Activated CD8-positive, alpha-beta memory T cell treated with anti-CD3 and anti-CD28 coated beads, Interleukin-2, amount 50 U/mL, for 4 hours (primary cell): ENCODE results near the gene PDE4D.

Experiments used
- DNase-seq: peaks from one replicate; pipeline ENCODE4 v3.0.0-alpha.2; 2020

Gene PDE4D

GRCh38 chr5:59648949-59649921 lies 244.3 kb downstream of the PDE4D start:
- no peak for DNase-seq

DNA sequence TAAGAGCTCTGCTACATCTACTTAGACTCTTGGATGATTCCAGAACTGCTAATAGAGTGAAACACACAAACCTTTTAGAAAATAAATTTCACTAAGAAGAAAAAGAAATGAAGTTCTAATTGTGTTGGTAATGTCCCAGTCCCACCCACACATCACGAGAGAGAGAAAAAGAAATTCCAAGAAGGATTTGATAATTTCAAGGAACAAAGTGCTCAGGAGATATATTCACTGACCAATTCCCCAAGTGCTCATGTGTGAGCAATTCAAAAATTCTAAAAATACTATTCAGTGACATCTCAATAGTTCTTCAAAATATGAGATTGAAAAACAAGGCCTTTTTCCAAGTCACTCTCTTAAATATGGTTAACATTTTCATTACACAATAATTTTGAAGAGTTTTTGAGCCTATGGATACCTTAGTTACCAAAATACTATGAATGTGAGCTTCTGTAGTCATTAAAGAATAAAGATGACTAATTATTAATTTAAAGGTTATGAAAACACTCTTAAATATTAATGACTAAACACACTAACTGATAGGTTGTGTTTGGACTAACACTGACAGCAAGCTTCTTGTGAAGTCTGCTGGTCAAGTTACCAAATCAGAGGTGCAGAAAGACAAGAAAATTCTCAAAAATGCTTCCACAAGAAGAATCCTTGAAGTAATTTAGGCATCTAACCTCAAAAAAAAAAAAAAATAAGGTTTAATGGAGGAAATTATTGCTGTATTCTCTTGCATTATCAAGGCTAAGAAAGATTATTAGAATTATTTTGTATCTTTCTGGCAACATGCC lies 245.3 kb downstream of the PDE4D start:
- no peak for DNase-seq

GRCh38 chr5:59645380-59645779 lies 248.1 kb downstream of the PDE4D start:
- no peak for DNase-seq

- no peak for DNase-seq
Observed at GRCh38 chr5:59640411-59640810, 253.1 kb downstream of the PDE4D start.

DNA sequence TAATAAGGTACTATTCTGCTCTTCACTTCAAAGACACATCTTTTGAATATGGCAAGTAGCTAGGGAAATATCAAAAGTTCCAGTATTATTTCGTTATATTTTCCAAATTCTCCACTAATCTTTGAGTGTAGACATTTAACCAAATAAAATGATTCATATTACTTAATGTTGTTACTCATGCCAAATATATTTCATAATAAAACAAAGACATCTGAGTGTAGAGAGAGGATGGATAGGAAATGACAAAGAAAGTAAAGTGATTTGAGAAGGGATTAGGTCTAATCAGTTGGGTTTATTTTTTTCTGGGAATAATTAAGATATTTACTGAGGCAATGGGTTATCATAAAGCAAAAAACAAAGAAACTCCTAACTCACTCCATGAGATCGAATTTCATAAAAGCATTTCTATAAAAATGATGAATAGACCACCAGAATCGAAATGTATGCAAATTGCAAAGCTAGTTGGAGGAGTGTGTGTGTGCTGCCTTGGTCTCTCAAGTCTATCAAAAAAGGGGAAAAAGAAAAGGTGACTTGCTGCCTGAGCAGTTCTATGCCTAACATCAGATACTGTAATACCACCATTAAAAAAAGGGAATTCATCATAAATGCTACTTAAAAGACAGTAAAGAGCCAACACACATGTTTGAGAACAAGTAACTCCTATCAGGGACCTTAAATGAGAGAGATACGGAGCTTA lies 255.5 kb downstream of the PDE4D start:
- DNase-seq: no peak

DNA sequence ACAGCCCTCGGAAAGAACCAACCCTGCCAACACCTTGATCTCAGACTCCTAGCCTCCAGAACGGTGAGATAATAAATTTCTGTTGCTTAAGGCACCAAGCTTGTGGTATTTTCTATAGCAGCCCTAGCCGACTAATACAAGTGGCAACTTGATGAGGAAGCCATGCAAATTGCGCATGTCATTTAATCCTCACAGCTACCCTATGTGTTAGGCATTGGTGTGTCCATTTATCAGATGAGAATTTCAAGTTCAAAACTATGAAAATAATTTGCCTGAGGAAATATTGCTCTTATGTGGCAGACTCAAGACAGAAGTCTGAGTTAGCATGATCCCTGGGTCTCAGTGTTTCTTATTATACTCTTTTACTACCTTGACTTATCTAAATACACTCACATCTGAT lies 264.0 kb downstream of the PDE4D start:
- no peak for DNase-seq

GRCh38 chr5:59628062-59628828 lies 265.3 kb downstream of the PDE4D start:
- no peak for DNase-seq

DNA sequence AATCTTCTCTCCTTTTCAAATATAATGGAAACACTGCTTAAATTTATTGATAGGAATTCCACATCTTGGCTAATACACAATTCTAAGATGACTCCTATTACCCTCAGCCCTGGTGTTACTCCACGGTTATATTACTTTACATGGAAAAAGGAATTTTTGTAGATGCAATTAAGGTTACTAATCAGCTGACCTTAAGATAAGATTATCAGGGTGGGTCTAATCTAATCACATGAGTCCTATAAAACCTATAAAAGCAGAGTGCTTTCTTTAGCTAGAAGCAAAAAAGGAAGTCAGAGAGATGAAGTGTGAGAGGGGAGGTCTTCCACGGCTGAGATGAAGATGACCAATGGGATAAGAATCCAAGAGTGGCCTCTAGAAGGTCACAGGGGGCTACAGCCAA lies 268.6 kb downstream of the PDE4D start:
- DNase-seq: no peak

DNA sequence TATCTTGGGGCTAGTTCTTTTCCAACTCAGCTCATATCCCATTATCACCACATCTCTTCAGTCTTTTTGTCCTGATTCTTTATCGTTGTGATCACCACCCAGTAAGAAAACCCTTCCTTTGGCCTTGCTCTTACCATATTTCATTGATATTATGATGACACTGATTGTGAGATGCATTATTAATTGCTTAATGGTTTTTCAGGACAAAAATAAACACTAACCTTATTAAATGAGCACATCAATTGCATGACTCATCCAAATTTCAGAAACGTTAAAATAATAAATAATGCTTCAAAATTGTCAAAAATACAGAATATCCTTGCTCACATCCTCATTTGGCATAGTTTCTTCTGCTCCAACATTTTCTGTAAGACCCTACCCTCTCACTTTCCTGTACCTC lies 270.7 kb downstream of the PDE4D start:
- DNase-seq: no peak

- no peak for DNase-seq
Observed at GRCh38 chr5:59621477-59621876, 272.0 kb downstream of the PDE4D start.

DNA sequence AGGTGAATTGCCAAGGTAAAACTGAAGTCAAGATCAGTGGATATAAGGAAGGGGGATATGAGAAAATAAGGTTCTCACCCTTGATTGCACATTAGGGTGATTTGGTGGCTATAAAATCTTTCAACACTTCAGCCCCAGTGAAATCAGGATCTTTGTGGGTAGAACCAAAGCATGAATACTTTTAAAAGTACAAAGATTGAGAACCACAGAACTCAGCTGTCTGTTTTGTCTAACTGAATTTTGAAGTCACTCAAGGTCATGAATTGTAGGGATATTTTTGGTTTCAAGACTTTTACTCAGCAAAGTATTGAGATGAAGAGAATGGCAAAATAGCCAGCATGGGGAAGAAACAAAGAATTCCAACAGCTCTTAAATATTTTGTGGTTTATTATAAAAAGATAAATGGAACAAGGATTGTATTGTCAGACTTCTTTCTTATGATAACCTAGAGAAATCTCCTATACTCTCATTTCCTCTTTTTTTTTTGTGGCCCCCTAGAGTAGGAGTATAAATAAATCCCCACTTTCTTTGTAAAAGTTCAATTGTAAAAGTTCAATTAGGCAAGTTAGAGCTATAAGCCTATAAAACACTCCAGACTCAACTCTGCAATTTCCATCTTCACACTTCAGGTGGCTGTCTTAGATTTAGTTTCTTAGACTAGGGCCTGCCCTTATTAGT lies 272.9 kb downstream of the PDE4D start:
- no peak for DNase-seq

DNA sequence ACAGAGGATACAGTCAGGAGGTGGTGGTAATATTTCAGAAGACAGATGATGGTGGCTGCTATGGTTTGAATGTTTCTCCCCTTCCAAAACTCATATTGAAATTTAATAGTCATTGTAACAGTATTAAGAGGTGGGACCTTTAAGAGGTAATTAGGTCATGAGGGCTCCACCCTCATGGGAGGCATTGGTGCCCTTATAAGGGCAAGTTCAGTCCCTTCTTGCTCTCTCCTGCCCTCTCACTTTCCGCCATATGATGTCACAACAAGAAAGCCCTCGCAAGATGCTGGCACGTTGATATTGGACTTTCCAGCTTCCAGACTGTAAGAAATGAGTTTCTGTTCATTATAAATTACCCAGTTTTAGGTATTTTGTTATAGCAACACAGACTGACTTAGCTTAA lies 274.9 kb downstream of the PDE4D start:
- no peak for DNase-seq

DNA sequence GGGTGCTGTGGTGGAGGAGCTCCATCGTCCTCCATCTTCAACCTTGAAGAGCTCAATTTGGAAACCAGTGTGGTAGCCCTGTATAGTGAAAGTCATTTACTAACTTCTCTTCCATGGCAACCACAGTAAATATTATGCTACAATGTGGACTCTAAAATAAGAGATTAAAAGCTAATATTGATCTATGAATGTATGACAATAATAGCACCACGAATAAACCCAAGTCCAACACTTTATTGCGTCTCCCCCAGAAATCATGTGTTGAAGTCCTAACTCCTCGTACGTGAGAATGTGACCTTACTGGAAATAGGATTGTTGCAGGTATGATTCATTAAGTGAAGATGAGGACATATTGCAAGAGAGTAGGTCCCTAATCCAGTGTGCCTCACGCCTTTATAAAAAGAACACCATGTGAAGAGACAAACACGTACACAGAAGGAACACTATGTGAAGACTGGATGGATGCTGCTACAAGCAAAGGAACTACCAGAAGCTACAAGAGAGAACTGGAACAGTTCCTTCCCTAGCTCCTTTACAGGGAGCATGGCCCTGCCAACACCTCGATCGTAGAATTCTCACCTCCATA lies 276.2 kb downstream of the PDE4D start:
- no peak for DNase-seq

DNA sequence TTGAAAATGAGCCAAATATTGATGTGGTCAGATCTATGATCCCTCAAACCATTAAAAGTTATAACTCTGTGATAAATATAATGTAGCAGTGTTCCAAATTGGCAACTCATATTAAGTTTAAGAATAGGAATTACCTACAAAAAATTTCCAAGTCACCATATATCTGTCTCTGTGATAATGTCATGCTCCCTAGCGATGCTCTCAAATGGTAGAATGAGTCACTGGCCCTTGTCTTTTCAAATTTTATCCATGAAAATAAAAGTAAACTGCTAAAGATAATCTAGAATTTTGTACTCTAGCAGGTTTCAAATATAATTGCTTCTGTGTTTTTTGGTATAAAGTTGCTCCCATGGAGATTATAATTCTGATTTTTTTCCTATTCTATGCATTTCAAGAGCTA lies 277.1 kb downstream of the PDE4D start:
- DNase-seq: no peak

- DNase-seq: no peak
Observed at GRCh38 chr5:59615272-59615671, 278.3 kb downstream of the PDE4D start.

DNA sequence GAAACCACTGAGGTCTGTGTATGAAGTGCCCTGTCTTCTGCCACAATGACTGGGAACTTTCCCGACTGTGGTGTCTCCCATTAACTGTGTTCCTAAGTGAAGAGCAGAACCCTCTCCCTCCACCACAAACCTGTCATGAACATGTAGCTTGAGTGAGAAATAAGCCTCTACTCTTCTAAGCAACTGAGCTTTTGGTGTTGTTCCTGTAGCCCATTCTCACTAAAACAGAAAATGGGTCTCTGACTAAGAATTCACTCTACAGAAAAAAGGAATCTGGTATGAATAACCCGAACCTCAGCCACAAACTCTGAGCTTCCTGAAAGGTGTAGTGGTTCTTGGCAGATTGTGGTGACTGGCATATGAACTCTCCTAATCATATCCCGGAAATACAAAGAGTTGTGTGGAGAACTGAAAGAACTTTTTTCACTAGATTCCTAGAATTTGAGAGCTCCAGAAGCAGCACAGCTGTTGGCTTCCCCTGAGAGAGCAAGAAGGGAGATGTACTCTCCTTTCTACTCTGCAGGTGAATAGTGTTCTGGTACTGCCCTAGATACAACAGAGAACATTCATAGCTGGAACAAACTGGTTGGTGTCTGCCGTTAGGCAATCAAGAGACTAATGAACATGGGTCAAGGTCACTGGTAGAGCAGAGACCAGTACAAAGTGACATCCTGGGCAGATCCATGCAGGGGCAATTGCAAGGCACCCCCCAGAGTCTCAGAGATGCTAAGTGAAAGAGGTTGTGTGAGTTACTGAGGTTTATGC lies 283.8 kb downstream of the PDE4D start:
- no peak for DNase-seq

- no peak for DNase-seq
Observed at GRCh38 chr5:59608745-59609144, 284.8 kb downstream of the PDE4D start.

- DNase-seq: no peak
Observed at GRCh38 chr5:59607138-59607765, 286.3 kb downstream of the PDE4D start.

DNA sequence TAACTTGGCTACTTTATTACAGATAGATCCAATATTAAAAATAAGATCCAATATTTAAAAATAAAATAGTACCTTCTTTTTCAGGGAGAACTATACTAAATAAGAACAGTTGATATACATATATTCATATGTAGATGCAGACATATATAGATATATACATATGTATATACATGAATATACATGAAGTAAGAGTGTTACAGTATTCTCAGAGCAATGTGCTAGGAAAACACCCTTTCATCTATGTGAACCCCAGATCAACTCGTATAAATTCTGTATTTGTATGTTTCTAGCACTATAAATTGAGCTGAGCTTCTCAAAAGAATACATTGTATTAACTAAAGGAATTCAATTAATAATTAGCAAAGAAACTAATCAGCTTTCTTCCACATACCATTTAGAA lies 287.6 kb downstream of the PDE4D start:
- no peak for DNase-seq

DNA sequence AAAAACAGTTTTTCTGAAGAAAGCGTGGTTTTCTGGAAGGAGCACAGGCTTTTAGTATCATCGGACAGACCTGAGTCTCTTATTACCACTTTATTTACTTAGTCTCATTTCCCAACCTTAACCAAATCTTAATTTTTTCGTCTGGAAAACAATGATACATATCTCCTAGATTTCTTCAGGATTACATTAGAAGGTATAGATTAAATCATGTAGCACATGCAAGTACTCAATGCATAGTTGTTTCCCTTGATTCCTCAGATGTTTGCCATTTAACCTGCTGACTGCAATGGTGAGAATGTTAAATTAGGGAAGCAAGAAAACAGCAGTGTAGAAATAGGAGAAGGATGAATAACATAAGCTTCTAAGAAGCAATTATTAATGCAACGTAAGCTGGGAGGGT lies 289.4 kb downstream of the PDE4D start:
- DNase-seq: no peak
